K562 (cell line): ENCODE results near the gene NEDD9.

Experiments
- BCL6 ChIP-seq: fragments of 250-450 bp; sonication (Bioruptor Pico); IDR thresholded peaks from 2 replicates; pipeline ENCODE4 v1.4.0; 2020
- ESRRB ChIP-seq: fragments of 250-450 bp; sonication (Bioruptor Pico); IDR thresholded peaks from 2 replicates; pipeline ENCODE4 v1.5.0; 2020; ENCODE audit warnings: mild to moderate bottlenecking, moderate library complexity, borderline replicate concordance
- NFRKB ChIP-seq: fragments of 450-650 bp; IDR thresholded peaks from 2 replicates; pipeline ENCODE4 v1.6.1; 2016; ENCODE audit warnings: low read depth
- POLR2A ChIP-seq: fragments of 450-650 bp; conservative IDR thresholded peaks from 2 replicates; pipeline ENCODE4 v1.6.1; 2016
- PTTG1 ChIP-seq: fragments of 450-650 bp; IDR thresholded peaks from 2 replicates; pipeline ENCODE4 v1.6.1; 2016; ENCODE audit warnings: low read depth, mild to moderate bottlenecking, missing genetic modification characterization, missing compliant biosample characterization
- XRCC4 ChIP-seq: IDR thresholded peaks from one replicate; pipeline ENCODE4 v1.6.1; 2011; ENCODE audit not compliant: insufficient read depth, insufficient read length; ENCODE audit errors: extremely low read depth
- TF ChIP-seq, protein P1 (sequence below), 3 experiments: IDR thresholded peaks in 2 of 3; conservative IDR thresholded peaks in 1 of 3; 2 replicates each; pipeline ENCODE4 v1.5.1; 2011 to 2012; ENCODE audit warnings: low read length in 3 of 3, mild to moderate bottlenecking in 3 of 3, control low read depth in 2 of 3, improper control_type of control experiment in 1 of 3, inconsistent platforms in 1 of 3, low read depth in 1 of 3, mixed read lengths in 1 of 3, moderate library complexity in 1 of 3; ENCODE audit not compliant: insufficient read depth in 2 of 3
- TF ChIP-seq, protein P2 (sequence below): fragments of 450-650 bp; IDR thresholded peaks from 2 replicates; pipeline ENCODE4 v1.6.1; 2017; ENCODE audit warnings: mild to moderate bottlenecking, moderate library complexity

DNA sequence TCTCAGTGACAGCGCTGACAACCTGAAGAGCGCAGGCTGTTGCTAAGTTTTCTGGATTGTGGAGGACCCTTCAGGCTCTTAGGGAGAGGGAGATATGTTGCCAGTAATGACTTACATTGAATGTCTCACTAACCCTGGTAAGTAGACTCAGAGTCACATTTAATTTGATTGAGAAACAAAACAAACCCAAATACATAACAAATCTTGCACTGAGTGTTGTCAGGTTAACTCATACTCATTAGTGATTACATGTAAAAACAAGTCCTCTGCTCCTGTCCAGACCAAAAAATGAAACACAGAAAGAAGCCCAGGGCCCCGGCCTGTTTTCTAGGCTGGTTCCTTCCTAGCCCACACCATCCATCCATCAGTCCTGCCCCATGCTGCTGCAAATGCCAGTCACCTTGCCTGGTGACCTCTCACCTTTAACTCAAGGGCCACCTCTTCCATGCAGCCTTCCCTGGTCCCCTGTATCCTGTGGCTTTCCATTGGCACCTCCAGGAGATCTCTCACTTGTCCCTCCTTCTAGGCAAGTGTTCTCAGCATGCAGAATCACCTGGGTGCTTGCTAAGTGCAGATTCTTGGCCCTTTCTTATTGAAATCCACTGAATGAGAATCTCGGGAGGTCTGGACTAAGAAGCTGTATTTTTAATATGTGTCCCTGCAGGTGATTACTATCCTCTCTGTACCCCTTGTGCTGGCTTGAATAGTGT, 86.2 kb downstream of the NEDD9 start:
- TF ChIP-seq NFRKB (no peak), BCL6 (CRISPR knock-in tag) (no peak), ESRRB (CRISPR knock-in tag) (no peak), XRCC4 (no peak), PTTG1 (tag) (no peak), POLR2A (no peak)
- TF ChIP-seq, protein P1, sequence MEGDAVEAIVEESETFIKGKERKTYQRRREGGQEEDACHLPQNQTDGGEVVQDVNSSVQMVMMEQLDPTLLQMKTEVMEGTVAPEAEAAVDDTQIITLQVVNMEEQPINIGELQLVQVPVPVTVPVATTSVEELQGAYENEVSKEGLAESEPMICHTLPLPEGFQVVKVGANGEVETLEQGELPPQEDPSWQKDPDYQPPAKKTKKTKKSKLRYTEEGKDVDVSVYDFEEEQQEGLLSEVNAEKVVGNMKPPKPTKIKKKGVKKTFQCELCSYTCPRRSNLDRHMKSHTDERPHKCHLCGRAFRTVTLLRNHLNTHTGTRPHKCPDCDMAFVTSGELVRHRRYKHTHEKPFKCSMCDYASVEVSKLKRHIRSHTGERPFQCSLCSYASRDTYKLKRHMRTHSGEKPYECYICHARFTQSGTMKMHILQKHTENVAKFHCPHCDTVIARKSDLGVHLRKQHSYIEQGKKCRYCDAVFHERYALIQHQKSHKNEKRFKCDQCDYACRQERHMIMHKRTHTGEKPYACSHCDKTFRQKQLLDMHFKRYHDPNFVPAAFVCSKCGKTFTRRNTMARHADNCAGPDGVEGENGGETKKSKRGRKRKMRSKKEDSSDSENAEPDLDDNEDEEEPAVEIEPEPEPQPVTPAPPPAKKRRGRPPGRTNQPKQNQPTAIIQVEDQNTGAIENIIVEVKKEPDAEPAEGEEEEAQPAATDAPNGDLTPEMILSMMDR (IDR thresholded peaks at IDR 0.05 in 2 of 3, conservative IDR thresholded peaks at IDR 0.05 in 1 of 3; ENCODE audit: insufficient read depth in 2 of 3, low read depth in 1 of 3, low read length in 3 of 3), result no peak
- TF ChIP-seq, protein P2, sequence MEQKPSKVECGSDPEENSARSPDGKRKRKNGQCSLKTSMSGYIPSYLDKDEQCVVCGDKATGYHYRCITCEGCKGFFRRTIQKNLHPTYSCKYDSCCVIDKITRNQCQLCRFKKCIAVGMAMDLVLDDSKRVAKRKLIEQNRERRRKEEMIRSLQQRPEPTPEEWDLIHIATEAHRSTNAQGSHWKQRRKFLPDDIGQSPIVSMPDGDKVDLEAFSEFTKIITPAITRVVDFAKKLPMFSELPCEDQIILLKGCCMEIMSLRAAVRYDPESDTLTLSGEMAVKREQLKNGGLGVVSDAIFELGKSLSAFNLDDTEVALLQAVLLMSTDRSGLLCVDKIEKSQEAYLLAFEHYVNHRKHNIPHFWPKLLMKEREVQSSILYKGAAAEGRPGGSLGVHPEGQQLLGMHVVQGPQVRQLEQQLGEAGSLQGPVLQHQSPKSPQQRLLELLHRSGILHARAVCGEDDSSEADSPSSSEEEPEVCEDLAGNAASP, result no peak
